Thyroid gland (tissue), 4 donors: Measurements from ENCODE around the gene HSD11B2. TPM values are rescaled to one million over a fixed set of nuclear protein-coding genes. Genes with fewer than 3 reads are reported as not detected.
A peak's percentile ranks its signal among the peaks of the same experiment; 100 is the strongest.

Experiments
- DNase-seq, 2 donors: peaks; one replicate each; pipeline ENCODE4 v3.0.0-alpha.2; 2019
- H3K27ac ChIP-seq, 3 donors: fragments of 200-600 bp; sonication (generic); 1 replicate in 2 of 3; 2 replicates in 1 of 3; pipeline ENCODE4 v1.5.1; 2016 to 2019; ENCODE audit warnings: mild to moderate bottlenecking in 1 of 3, moderate library complexity in 1 of 3
- H3K27me3 ChIP-seq: fragments of 200-600 bp; sonication (generic); one replicate; pipeline ENCODE4 v1.5.1; 2019
- H3K36me3 ChIP-seq, 2 donors: fragments of 200-600 bp; sonication (generic); one replicate each; pipeline ENCODE4 v1.5.1; 2016 to 2019
- H3K4me1 ChIP-seq, 2 donors: fragments of 200-600 bp; sonication (generic); one replicate each; pipeline ENCODE4 v1.5.1; 2017 to 2019
- H3K4me3 ChIP-seq, 3 donors: fragments of 200-600 bp; sonication (generic); replicated peaks in 1 of 3; 1 replicate in 2 of 3; 2 replicates in 1 of 3; pipeline ENCODE4 v1.5.1; 2016; ENCODE audit warnings: mild to moderate bottlenecking in 1 of 3
- H3K9me3 ChIP-seq: fragments of 200-600 bp; sonication (generic); one replicate; pipeline ENCODE4 v1.5.1; 2017
- POLR2A ChIP-seq, 2 donors: fragments of 450-650 bp; IDR thresholded peaks; one replicate each; pipeline ENCODE4 v1.6.1; 2017; ENCODE audit warnings: antibody characterized with exemption in 2 of 2, mild to moderate bottlenecking in 2 of 2, moderate library complexity in 1 of 2
- WGBS, 2 donors: methylation state at CpG; one replicate each; pipeline ENCODE4 v1.1.5; 2017; 5-methylcytosine and 5-hydroxymethylcytosine counted together
- intact Hi-C: fragments of 100-400 bp; cut with DNase I; formaldehyde crosslinking; loops from one replicate; pipeline ENCODE4 v1.15.1; 2023
- total RNA-seq, 4 donors: library from RNA; depleted of rRNA; stranded (reverse); fragments of >200 nt; gene quantifications; one replicate each; pipeline ENCODE4 v1.2.3, GENCODE V29; 2016
- TF ChIP-seq, protein P1 (sequence below), 6 experiments: fragments of 200-600 bp in 3 of 6; fragments of 450-650 bp in 3 of 6; sonication (generic) in 3 of 6; IDR thresholded peaks; one replicate each; pipeline ENCODE4 v1.5.1; 2016 to 2019; ENCODE audit warnings: antibody characterized with exemption in 6 of 6, mild to moderate bottlenecking in 2 of 6, inconsistent platforms in 1 of 6, moderate library complexity in 1 of 6

Gene HSD11B2
- total RNA-seq, 4 donors from 2014 or later, result 4.6 to 11.9 (median 9.0) TPM

GRCh38 chr16:67477960-67478554 is 47.1 kb downstream of the HSD11B2 start:
- intact Hi-C loops, result no loop called here
- peaks cover 28 to 60% of the 10 kb centered on the region in 2 donors for H3K4me1 ChIP-seq
- H3K27ac ChIP-seq, result no peak overlapping the region
- H3K4me3 ChIP-seq, result no peak overlapping the region
- 92 to 95% methylated on average over 8 of the region's 8 CpGs for WGBS, 2 donors
- H3K27me3 ChIP-seq, result no peaks in the 10 kb centered on the region
- H3K36me3 ChIP-seq, result no peaks in the 10 kb centered on the region
- H3K9me3 ChIP-seq, result no peaks in the 10 kb centered on the region
- DNase-seq, result no peak
- TF ChIP-seq POLR2A (IDR thresholded peaks at IDR 0.05), result no peak
- TF ChIP-seq, protein P1, sequence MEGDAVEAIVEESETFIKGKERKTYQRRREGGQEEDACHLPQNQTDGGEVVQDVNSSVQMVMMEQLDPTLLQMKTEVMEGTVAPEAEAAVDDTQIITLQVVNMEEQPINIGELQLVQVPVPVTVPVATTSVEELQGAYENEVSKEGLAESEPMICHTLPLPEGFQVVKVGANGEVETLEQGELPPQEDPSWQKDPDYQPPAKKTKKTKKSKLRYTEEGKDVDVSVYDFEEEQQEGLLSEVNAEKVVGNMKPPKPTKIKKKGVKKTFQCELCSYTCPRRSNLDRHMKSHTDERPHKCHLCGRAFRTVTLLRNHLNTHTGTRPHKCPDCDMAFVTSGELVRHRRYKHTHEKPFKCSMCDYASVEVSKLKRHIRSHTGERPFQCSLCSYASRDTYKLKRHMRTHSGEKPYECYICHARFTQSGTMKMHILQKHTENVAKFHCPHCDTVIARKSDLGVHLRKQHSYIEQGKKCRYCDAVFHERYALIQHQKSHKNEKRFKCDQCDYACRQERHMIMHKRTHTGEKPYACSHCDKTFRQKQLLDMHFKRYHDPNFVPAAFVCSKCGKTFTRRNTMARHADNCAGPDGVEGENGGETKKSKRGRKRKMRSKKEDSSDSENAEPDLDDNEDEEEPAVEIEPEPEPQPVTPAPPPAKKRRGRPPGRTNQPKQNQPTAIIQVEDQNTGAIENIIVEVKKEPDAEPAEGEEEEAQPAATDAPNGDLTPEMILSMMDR (IDR thresholded peaks at IDR 0.05), result no peak

- Histone ChIP-seq H3K9me3 (no peaks in the 10 kb centered on the region), H3K4me1 (peaks cover 18 to 36% of the 10 kb centered on the region in 2 donors), H3K36me3 (no peaks in the 10 kb centered on the region), H3K27ac (peak within 1 kb of the TSS; percentile 86 to 95 (median 89)), H3K27me3 (no peaks in the 10 kb centered on the region), H3K4me3 (peak within 1 kb of the TSS; percentile 72 to 93 (median 91))
- WGBS, 2 donors, result 0 to 2% methylated on average over 22 to 34 of the region's 57 CpGs
- intact Hi-C loops, result no loop called here
- peak; percentile 83 to 95 for TF ChIP-seq POLR2A (IDR thresholded peaks at IDR 0.05)
- TF ChIP-seq, protein P1 (IDR thresholded peaks at IDR 0.05), result peak; percentile 75 to 96 (median 84)
- peak; percentile 97 to 98 for DNase-seq
Measured at GRCh38 chr16:67480833-67481560, 50.1 kb downstream of the HSD11B2 start, which contains the start of gene ATP6V0D1. Gene ATP6V0D1, minus strand, starts transcription at chr16:67481157. Its CDS starts 71 bp downstream, at chr16:67481086.

DNA sequence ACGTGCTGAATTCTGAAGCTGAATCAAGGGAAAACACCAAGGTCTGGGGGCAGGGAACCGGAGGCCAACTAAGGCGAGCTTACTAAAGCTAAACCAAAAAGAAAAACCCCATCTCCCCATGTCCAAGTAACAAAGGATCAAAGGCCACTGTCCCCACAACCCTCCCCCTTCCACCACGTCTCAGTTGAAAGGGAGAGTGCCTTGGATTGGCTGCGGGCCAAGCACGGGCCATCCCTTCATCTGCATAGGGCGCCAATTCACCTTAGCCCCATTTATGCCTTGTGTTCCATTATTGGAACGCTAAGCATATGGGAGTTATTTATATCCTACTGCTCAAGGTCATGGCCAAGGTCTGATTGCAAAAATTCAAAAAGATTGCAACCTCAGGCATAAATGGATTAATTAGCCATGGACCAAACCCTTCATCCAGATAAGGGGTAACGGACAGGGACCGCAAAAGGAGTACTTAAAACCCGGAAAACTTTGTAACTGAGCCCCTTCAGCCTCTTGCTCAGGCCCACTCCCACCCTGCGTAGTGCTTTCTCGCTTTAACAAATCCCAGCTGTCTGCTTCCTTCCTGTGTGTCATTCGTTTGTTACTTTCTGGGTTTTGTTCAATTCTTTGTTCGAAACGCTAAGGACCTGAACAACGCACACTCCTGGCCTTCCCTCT is 50.8 kb downstream of the HSD11B2 start:
- H3K9me3 ChIP-seq, result no peaks in the 10 kb centered on the region
- TF ChIP-seq, protein P1 (IDR thresholded peaks at IDR 0.05), result no peak
- TF ChIP-seq POLR2A (IDR thresholded peaks at IDR 0.05), result no peak
- no peaks in the 10 kb centered on the region for H3K36me3 ChIP-seq
- 20 to 28% methylated on average over 17 of the region's 17 CpGs for WGBS, 2 donors
- intact Hi-C loops, result no loop called here
- H3K27ac ChIP-seq, result peak overlapping the region; percentile 51 to 89 (median 78)
- H3K27me3 ChIP-seq, result no peaks in the 10 kb centered on the region
- H3K4me3 ChIP-seq, result peak overlapping the region; percentile 14 to 72 (median 42)
- peaks cover 17 to 30% of the 10 kb centered on the region in 2 donors for H3K4me1 ChIP-seq
- peak; percentile 56 to 64 for DNase-seq

GRCh38 chr16:67482233-67482924 is 51.5 kb downstream of the HSD11B2 start:
- 74 to 86% methylated on average over 24 to 25 of the region's 25 CpGs for WGBS, 2 donors

More at GRCh38 chr16:67482233-67482924, 51.5 kb downstream of the HSD11B2 start:
- TF ChIP-seq, protein P1 (IDR thresholded peaks at IDR 0.05), result no peak
- TF ChIP-seq POLR2A (IDR thresholded peaks at IDR 0.05), result no peak
- Histone ChIP-seq H3K27ac (peak overlapping the region in 2 of 3 donors; percentile 18 to 89), H3K36me3 (no peaks in the 10 kb centered on the region), H3K9me3 (no peaks in the 10 kb centered on the region), H3K27me3 (no peaks in the 10 kb centered on the region), H3K4me1 (peaks cover 17 to 30% of the 10 kb centered on the region in 2 donors), H3K4me3 (no peak overlapping the region)
- no peak for DNase-seq
- intact Hi-C loops, result no loop called here
